ENCODE measurements around the gene ATP10D.

Gene ATP10D

GRCh38 chr4:47557255-47557654, 72.2 kb downstream of the ATP10D start:
- H3K4me3 ChIP-seq (ENCODE audit: low read depth, low read length): no peak overlapping the region
- DNase-seq (ENCODE audit: low read depth): no peak
- no peak for TF ChIP-seq CTCF (IDR thresholded peaks at IDR 0.05; ENCODE audit: insufficient read depth, low read depth, low read length, missing control alignments)

DNA sequence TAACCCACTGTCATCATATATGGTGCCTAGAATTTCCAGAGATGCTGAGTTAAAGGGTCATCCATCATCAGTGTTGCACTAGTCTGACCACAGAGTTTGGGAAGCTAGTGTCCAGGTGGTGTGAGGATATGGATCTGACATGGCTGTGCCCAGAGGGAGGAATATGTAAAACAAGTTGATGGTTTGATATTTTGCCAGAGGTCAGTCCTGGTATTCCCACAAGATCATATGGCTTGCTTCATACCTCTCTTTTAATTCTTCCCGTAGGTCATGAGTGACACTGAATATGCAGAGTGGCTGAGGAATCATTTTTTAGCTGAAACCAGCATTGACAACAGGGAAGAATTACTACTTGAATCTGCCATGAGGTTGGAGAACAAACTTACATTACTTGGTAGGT, 75.6 kb downstream of the ATP10D start:
- no peak for DNase-seq (ENCODE audit: low read depth)
- H3K4me3 ChIP-seq (ENCODE audit: low read depth, low read length): no peak overlapping the region
- no peak for TF ChIP-seq CTCF (IDR thresholded peaks at IDR 0.05; ENCODE audit: insufficient read depth, low read depth, low read length, missing control alignments)

GRCh38 chr4:47561331-47561730, 76.3 kb downstream of the ATP10D start:
- no peak for DNase-seq (ENCODE audit: low read depth)
- no peak overlapping the region for H3K4me3 ChIP-seq (ENCODE audit: low read depth, low read length)
- no peak for TF ChIP-seq CTCF (IDR thresholded peaks at IDR 0.05; ENCODE audit: insufficient read depth, low read depth, low read length, missing control alignments)

- H3K4me3 ChIP-seq (ENCODE audit: low read depth, low read length): no peak overlapping the region
- TF ChIP-seq CTCF (IDR thresholded peaks at IDR 0.05; ENCODE audit: insufficient read depth, low read depth, low read length, missing control alignments): no peak
- DNase-seq (ENCODE audit: low read depth): no peak
Observed at GRCh38 chr4:47562297-47562696, 77.2 kb downstream of the ATP10D start.

- no peak for TF ChIP-seq CTCF (IDR thresholded peaks at IDR 0.05; ENCODE audit: insufficient read depth, low read depth, low read length, missing control alignments)
- H3K4me3 ChIP-seq (ENCODE audit: low read depth, low read length): no peak overlapping the region
- DNase-seq (ENCODE audit: low read depth): no peak
Observed at GRCh38 chr4:47566566-47566965, 81.5 kb downstream of the ATP10D start.

- no peak overlapping the region for H3K4me3 ChIP-seq (ENCODE audit: low read depth, low read length)
- no peak for DNase-seq (ENCODE audit: low read depth)
- no peak for TF ChIP-seq CTCF (IDR thresholded peaks at IDR 0.05; ENCODE audit: insufficient read depth, low read depth, low read length, missing control alignments)
Observed at GRCh38 chr4:47566969-47567368, 81.9 kb downstream of the ATP10D start.

DNA sequence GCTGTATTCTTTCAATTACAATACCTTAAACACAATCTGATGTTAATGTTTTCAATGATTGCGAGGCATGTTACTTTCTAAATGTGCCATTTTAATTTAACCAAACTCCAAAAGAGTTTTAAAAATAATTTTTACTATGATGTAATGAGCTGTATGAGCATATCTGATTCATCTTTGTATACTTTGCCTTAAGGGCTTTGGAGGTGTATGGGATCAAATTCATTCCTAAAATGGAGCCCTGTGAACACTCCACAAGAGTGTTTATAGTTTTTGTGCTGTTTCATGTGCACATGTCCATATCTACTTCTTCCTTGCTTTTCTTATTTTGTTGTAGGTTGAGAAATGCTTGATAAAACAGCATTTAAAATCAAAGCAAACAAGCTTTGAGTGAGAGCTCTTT, 82.4 kb downstream of the ATP10D start:
- no peak for DNase-seq (ENCODE audit: low read depth)
- H3K4me3 ChIP-seq (ENCODE audit: low read depth, low read length): no peak overlapping the region
- no peak for TF ChIP-seq CTCF (IDR thresholded peaks at IDR 0.05; ENCODE audit: insufficient read depth, low read depth, low read length, missing control alignments)

All from GM12865 (cell line).